ENCODE results near the gene RAB22A.

The RAB22A gene

GRCh38 chr20:58359441-58359840, 49.9 kb downstream of the RAB22A start:
- no peaks in the 10 kb centered on the region for H4K20me1 ChIP-seq (ENCODE audit: insufficient read depth, low read length)
- H3K4me2 ChIP-seq (ENCODE audit: low read length), result no peak overlapping the region
- H3K4me1 ChIP-seq (ENCODE audit: low read length), result no peaks in the 10 kb centered on the region; the same call in 1 of the 2 replicates
- no peaks in the 10 kb centered on the region for H3K27me3 ChIP-seq (ENCODE audit: low read depth, low read length)
- H2AFZ ChIP-seq (ENCODE audit: low read depth, low read length), result no peak overlapping the region
- peaks cover 15% of the 10 kb centered on the region for H3K36me3 ChIP-seq (replicated peaks; ENCODE audit: low read depth, low read length)
- no peaks in the 10 kb centered on the region for H3K9me3 ChIP-seq (ENCODE audit: insufficient read depth, low read length)
- no peak overlapping the region for H3K4me3 ChIP-seq (ENCODE audit: low read length)
- TF ChIP-seq CTCF (IDR thresholded peaks at IDR 0.05; ENCODE audit: low read depth, low read length) (no peak), EZH2phosphoT487 (IDR thresholded peaks at IDR 0.05; ENCODE audit: low read depth) (no peak)
- H3K9ac ChIP-seq (ENCODE audit: low read length), result no peak overlapping the region
- no peak overlapping the region for H3K27ac ChIP-seq (ENCODE audit: low read length)
- no peaks in the 10 kb centered on the region for H3K79me2 ChIP-seq (ENCODE audit: low read length)

- Histone ChIP-seq H3K9me3 (ENCODE audit: insufficient read depth, low read length) (no peaks in the 10 kb centered on the region), H3K27ac (ENCODE audit: low read length) (no peak overlapping the region), H3K4me3 (ENCODE audit: low read length) (no peak overlapping the region), H2AFZ (ENCODE audit: low read depth, low read length) (no peak overlapping the region), H3K9ac (ENCODE audit: low read length) (no peak overlapping the region), H3K4me1 (ENCODE audit: low read length) (no peaks in the 10 kb centered on the region; the same call in 1 of the 2 replicates), H3K79me2 (ENCODE audit: low read length) (no peaks in the 10 kb centered on the region), H4K20me1 (ENCODE audit: insufficient read depth, low read length) (no peaks in the 10 kb centered on the region), H3K27me3 (ENCODE audit: low read depth, low read length) (no peaks in the 10 kb centered on the region), H3K36me3 (replicated peaks; ENCODE audit: low read depth, low read length) (peaks cover 12% of the 10 kb centered on the region), H3K4me2 (ENCODE audit: low read length) (no peak overlapping the region)
- TF ChIP-seq CTCF (IDR thresholded peaks at IDR 0.05; ENCODE audit: low read depth, low read length) (no peak), EZH2phosphoT487 (IDR thresholded peaks at IDR 0.05; ENCODE audit: low read depth) (no peak)
Measured at GRCh38 chr20:58360936-58361335, 51.4 kb downstream of the RAB22A start.

- Histone ChIP-seq H3K9me3 (ENCODE audit: insufficient read depth, low read length) (no peaks in the 10 kb centered on the region), H3K4me1 (ENCODE audit: low read length) (no peaks in the 10 kb centered on the region; the same call in 1 of the 2 replicates), H3K36me3 (replicated peaks; ENCODE audit: low read depth, low read length) (peaks cover 12% of the 10 kb centered on the region), H3K4me2 (ENCODE audit: low read length) (no peak overlapping the region), H2AFZ (ENCODE audit: low read depth, low read length) (no peak overlapping the region), H4K20me1 (ENCODE audit: insufficient read depth, low read length) (no peaks in the 10 kb centered on the region), H3K79me2 (ENCODE audit: low read length) (no peaks in the 10 kb centered on the region), H3K27ac (ENCODE audit: low read length) (no peak overlapping the region), H3K27me3 (ENCODE audit: low read depth, low read length) (no peaks in the 10 kb centered on the region), H3K4me3 (ENCODE audit: low read length) (no peak overlapping the region), H3K9ac (ENCODE audit: low read length) (no peak overlapping the region)
- TF ChIP-seq EZH2phosphoT487 (IDR thresholded peaks at IDR 0.05; ENCODE audit: low read depth) (no peak), CTCF (IDR thresholded peaks at IDR 0.05; ENCODE audit: low read depth, low read length) (no peak)
Measured at GRCh38 chr20:58361481-58362205, 52.1 kb downstream of the RAB22A start.

GRCh38 chr20:58362206-58362516, 52.6 kb downstream of the RAB22A start:
- Histone ChIP-seq H3K4me1 (ENCODE audit: low read length) (no peaks in the 10 kb centered on the region; the same call in 1 of the 2 replicates), H3K27me3 (ENCODE audit: low read depth, low read length) (no peaks in the 10 kb centered on the region), H3K4me3 (ENCODE audit: low read length) (no peak overlapping the region), H3K4me2 (ENCODE audit: low read length) (no peak overlapping the region), H4K20me1 (ENCODE audit: insufficient read depth, low read length) (no peaks in the 10 kb centered on the region), H3K9ac (ENCODE audit: low read length) (no peak overlapping the region), H3K9me3 (ENCODE audit: insufficient read depth, low read length) (no peaks in the 10 kb centered on the region), H2AFZ (ENCODE audit: low read depth, low read length) (no peak overlapping the region), H3K27ac (ENCODE audit: low read length) (no peak overlapping the region), H3K36me3 (replicated peaks; ENCODE audit: low read depth, low read length) (peaks cover 12% of the 10 kb centered on the region), H3K79me2 (ENCODE audit: low read length) (no peaks in the 10 kb centered on the region)
- TF ChIP-seq EZH2phosphoT487 (IDR thresholded peaks at IDR 0.05; ENCODE audit: low read depth), result no peak
- TF ChIP-seq CTCF (IDR thresholded peaks at IDR 0.05; ENCODE audit: low read depth, low read length), result no peak
